Neutrophil (primary cell): Measurements from ENCODE around the gene SOD3.

Source experiments
- H3K27ac ChIP-seq: fragments of 200-600 bp; sonication (generic); 2 replicates; pipeline ENCODE4 v1.5.1; 2016; ENCODE audit warnings: mild to moderate bottlenecking, moderate library complexity
- H3K27me3 ChIP-seq: fragments of 200-600 bp; sonication (generic); 2 replicates; pipeline ENCODE4 v1.6.0; 2016; ENCODE audit warnings: mild to moderate bottlenecking
- H3K36me3 ChIP-seq: fragments of 200-600 bp; sonication (generic); 2 replicates; pipeline ENCODE4 v1.5.1; 2017
- H3K4me1 ChIP-seq, 2 experiments: fragments of 200-600 bp in 1 of 2; sonication (generic) in 1 of 2; 1 replicate in 1 of 2; 2 replicates in 1 of 2; pipeline versions ENCODE4 v1.5.1 to v1.6.1; 2013 to 2016; ENCODE audit warnings: low read depth in 1 of 2, low read length in 1 of 2, mild to moderate bottlenecking in 1 of 2, moderate library complexity in 1 of 2; ENCODE audit not compliant: control insufficient read depth in 1 of 2, insufficient read depth in 1 of 2
- H3K4me3 ChIP-seq, 2 experiments: fragments of 200-600 bp in 1 of 2; sonication (generic) in 1 of 2; 1 replicate in 1 of 2; 2 replicates in 1 of 2; pipeline ENCODE4 v1.5.1; 2013 to 2016; ENCODE audit warnings: low read depth in 1 of 2, low read length in 1 of 2, mild to moderate bottlenecking in 1 of 2, moderate library complexity in 1 of 2
- H3K9me3 ChIP-seq: fragments of 200-600 bp; sonication (generic); 2 replicates; pipeline ENCODE4 v1.5.1; 2016
- TF ChIP-seq, protein P1 (sequence below): fragments of 200-600 bp; sonication (generic); IDR thresholded peaks from 2 replicates; pipeline ENCODE4 v1.5.1; 2016; ENCODE audit warnings: antibody characterized with exemption

The SOD3 gene

DNA sequence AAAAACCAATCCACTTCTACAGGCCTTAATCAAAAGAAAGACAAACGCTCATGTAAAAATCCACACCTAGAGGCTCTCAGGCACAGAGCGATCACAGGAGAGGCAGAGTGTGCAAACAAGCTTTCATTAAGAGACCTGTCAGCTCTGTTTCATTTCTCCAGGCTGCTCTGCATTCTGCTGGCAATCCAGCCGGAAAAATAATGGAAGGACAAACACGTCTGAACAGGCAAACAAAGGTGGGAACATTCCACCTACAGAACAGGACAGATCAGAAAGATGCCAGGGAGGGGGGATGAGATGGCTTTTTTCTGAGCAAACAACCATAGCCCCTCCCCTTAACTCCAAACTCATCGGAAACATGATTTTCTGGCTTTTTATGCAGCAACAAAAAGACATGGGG, 9.7 kb downstream of the SOD3 start:
- Histone ChIP-seq H3K27ac (no peak overlapping the region), H3K27me3 (peaks cover 31% of the 10 kb centered on the region), H3K4me1 (peaks cover 0 to 6% of the 10 kb centered on the region in 2 experiments), H3K4me3 (no peak overlapping the region), H3K36me3 (no peaks in the 10 kb centered on the region), H3K9me3 (no peaks in the 10 kb centered on the region)
- TF ChIP-seq, protein P1, sequence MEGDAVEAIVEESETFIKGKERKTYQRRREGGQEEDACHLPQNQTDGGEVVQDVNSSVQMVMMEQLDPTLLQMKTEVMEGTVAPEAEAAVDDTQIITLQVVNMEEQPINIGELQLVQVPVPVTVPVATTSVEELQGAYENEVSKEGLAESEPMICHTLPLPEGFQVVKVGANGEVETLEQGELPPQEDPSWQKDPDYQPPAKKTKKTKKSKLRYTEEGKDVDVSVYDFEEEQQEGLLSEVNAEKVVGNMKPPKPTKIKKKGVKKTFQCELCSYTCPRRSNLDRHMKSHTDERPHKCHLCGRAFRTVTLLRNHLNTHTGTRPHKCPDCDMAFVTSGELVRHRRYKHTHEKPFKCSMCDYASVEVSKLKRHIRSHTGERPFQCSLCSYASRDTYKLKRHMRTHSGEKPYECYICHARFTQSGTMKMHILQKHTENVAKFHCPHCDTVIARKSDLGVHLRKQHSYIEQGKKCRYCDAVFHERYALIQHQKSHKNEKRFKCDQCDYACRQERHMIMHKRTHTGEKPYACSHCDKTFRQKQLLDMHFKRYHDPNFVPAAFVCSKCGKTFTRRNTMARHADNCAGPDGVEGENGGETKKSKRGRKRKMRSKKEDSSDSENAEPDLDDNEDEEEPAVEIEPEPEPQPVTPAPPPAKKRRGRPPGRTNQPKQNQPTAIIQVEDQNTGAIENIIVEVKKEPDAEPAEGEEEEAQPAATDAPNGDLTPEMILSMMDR, result no peak

DNA sequence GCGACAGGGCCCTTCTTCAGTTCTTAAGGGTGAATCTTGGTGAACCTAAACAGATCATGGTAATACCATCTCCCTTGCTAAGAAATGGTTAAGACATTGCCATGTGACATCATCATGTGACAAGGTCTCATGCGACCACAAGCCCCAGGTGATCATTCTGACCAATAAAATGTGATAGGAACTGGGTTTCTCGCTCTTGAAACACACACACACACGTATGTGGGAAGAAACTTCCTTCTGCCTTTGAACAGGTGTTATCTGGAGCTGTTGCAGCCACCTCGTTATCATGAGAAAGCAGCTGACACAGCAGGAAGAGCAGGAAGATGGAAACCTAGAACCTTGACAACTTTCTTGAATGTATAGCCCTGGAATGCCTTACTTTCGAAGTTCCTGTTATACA, 10.2 kb downstream of the SOD3 start:
- no peaks in the 10 kb centered on the region for H3K36me3 ChIP-seq
- no peak overlapping the region for H3K27ac ChIP-seq
- peaks cover 26% of the 10 kb centered on the region for H3K27me3 ChIP-seq
- peaks cover 0 to 1% of the 10 kb centered on the region in 2 experiments for H3K4me1 ChIP-seq
- no peak overlapping the region for H3K4me3 ChIP-seq
- TF ChIP-seq, protein P1, result no peak
- H3K9me3 ChIP-seq, result no peaks in the 10 kb centered on the region

DNA sequence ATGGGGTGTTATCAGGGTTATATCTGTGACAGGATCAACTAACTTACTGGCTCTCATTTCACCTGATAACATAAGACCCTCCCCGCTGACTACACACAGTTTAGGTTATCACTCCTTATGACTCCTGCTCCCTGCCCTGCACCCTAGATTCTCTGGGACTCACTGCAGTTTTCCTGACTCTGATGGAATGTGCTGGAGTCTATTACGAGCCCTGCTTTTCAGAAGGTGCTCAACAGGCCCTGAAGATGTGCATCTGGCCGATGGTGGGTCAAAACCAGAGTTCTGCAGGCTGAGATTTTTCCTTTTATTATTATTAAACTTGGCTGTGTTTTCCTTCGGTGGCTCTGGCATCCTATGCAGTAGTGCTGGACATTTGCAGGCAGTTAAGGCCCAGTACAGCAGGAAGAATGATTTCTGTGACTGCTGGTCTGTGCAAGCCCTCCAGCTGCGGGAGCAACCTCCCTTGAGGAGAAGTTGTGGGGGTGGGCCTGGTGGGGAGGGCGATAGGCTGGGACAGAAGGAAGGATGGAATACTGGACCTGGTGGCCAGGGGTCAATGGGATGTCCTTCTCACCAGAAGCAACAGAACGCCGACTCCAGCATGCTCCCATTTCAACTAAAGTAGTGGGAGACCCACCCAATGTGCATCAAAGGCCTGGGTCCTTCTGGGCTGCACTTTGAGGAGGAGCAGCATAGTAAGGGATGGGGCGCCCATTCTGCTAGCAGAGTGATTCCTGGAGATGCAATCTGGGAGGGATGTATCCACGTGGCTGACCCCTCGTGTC, 11.0 kb downstream of the SOD3 start:
- TF ChIP-seq, protein P1, result no peak
- no peaks in the 10 kb centered on the region for H3K36me3 ChIP-seq
- no peak overlapping the region for H3K4me3 ChIP-seq
- peaks cover 17% of the 10 kb centered on the region for H3K27me3 ChIP-seq
- no peaks in the 10 kb centered on the region for H3K9me3 ChIP-seq
- no peak overlapping the region for H3K27ac ChIP-seq
- H3K4me1 ChIP-seq, result no peaks in the 10 kb centered on the region

DNA sequence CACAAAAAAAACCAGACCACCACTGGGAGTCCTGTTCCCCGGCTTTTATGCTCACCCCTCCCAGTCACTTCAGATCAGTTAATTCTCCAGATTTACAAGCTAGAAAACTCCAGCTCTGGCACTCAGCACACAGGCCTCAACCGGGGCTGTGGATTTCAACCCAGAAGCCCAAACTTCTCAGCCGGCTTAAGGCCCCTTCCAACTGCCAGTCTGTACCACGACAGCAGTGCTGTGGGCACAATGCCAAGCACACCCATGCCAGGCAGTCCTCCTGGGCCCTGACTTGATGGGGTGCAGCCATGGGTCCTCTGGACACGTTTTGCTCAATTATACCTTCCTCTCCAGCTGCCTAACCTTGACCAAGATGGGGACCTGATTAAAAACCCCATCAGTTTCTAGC, 12.2 kb downstream of the SOD3 start:
- Histone ChIP-seq H3K27ac (no peak overlapping the region), H3K9me3 (no peaks in the 10 kb centered on the region)
- TF ChIP-seq, protein P1, result no peak

DNA sequence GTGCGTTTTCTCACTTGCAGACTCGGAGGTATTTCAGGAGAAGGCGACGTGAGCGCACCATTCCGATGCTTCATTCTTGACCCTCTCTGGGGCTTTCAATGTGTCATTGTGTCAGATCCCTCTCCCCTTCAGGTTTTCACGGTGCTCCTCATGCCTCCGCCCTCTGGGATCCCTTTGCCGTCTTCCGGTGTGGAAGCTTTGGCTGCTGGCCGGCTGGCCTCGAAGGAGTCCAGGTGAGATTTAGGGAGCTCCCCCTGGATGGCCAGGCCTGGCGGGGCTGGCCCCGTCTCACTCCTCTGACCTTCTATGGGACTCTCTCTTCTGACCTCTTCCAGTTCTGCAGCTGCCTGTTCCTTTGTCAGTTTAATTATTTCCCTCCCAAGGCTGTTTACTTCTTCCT, 12.9 kb downstream of the SOD3 start:
- TF ChIP-seq, protein P1, result no peak
- Histone ChIP-seq H3K27me3 (no peaks in the 10 kb centered on the region), H3K4me3 (no peak overlapping the region), H3K4me1 (no peaks in the 10 kb centered on the region), H3K36me3 (no peaks in the 10 kb centered on the region), H3K9me3 (no peaks in the 10 kb centered on the region), H3K27ac (no peak overlapping the region)

More for the DNA sequence above, 12.2 kb downstream of the SOD3 start:
- Histone ChIP-seq H3K4me1 (no peaks in the 10 kb centered on the region), H3K36me3 (no peaks in the 10 kb centered on the region), H3K4me3 (no peak overlapping the region), H3K27me3 (peaks cover 5% of the 10 kb centered on the region)
